ENCODE results near the gene CACNB2.

The CACNB2 gene

DNA sequence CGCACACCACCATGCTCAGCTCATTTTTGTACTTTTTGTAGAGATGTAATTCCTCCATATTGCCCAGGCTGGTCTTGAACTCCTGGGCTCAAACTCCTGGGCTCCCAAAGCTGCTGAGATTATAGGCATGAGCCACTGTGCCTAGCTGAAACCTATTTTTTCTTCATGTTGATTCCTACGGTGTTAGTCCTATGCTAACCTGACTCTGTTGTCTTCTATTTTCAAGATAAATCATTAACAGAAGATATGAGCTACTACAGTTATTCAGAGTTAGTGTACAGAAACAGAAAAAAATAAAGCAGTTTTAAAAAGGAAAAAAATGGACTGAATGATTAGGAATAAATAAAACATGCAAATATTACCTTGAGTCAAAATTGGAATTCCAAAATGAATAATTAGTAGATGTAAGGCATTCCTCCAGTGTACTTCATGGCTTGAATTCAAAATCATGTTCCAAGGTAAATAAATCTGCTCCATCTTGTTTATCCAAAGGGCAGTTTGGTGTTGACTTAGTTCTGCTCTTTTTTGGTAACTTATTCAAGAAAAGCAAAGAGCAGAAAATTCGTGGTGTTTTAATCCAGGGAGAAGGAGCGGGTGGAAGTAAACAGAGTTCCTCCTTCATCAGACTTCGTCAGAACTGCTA lies 185.8 kb downstream of the CACNB2 start:
- DNase-seq (ENCODE audit: low read depth), result peak; percentile 7
- TF ChIP-seq, protein P1, sequence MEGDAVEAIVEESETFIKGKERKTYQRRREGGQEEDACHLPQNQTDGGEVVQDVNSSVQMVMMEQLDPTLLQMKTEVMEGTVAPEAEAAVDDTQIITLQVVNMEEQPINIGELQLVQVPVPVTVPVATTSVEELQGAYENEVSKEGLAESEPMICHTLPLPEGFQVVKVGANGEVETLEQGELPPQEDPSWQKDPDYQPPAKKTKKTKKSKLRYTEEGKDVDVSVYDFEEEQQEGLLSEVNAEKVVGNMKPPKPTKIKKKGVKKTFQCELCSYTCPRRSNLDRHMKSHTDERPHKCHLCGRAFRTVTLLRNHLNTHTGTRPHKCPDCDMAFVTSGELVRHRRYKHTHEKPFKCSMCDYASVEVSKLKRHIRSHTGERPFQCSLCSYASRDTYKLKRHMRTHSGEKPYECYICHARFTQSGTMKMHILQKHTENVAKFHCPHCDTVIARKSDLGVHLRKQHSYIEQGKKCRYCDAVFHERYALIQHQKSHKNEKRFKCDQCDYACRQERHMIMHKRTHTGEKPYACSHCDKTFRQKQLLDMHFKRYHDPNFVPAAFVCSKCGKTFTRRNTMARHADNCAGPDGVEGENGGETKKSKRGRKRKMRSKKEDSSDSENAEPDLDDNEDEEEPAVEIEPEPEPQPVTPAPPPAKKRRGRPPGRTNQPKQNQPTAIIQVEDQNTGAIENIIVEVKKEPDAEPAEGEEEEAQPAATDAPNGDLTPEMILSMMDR (conservative IDR thresholded peaks at IDR 0.05; ENCODE audit: low read depth, low read length), result no peak
- no peak overlapping the region for H3K4me3 ChIP-seq (ENCODE audit: low read depth, low read length)

DNA sequence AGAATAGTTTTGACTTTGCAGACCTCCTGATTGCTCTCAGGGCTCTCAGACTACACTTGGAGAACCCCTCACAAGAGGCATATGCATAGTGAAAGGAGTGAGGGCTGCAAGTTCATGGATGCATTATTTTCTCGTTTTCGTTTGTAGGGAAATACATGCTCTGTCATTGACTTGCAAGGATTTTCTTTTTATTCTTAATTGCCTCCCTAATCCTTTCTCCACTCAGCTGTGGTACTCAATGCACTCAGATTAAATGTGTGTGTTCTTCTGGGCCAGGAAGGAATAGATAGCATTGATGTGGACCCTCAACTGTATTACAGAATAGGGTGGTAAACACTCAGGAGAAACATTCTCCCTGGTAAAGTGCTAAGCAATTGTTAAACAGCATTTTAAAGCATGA lies 188.7 kb downstream of the CACNB2 start:
- no peak for DNase-seq (ENCODE audit: low read depth)
- TF ChIP-seq, protein P1 (conservative IDR thresholded peaks at IDR 0.05; ENCODE audit: low read depth, low read length), result no peak
- no peak overlapping the region for H3K4me3 ChIP-seq (ENCODE audit: low read depth, low read length)

DNA sequence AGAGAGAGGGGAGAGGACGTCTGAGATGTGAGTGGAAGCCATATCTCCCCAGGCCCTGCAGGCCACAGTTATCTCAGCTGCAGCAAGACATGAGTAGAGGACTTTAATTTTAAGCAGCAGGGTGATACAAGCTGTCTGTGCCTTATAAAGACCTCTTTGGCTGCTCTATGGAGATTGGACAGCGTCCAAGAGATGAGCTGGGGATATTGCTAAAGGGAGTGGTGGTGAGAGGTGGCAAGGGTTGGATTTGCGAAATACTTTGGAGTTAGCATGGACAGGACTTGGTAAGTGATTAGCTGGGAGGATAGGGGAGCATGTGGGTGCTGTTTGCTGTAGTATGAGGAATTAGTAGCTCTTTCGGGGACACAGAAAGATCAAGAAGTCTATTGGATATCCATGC lies 191.8 kb downstream of the CACNB2 start:
- no peak overlapping the region for H3K4me3 ChIP-seq (ENCODE audit: low read depth, low read length)
- TF ChIP-seq, protein P1 (conservative IDR thresholded peaks at IDR 0.05; ENCODE audit: low read depth, low read length), result no peak

DNA sequence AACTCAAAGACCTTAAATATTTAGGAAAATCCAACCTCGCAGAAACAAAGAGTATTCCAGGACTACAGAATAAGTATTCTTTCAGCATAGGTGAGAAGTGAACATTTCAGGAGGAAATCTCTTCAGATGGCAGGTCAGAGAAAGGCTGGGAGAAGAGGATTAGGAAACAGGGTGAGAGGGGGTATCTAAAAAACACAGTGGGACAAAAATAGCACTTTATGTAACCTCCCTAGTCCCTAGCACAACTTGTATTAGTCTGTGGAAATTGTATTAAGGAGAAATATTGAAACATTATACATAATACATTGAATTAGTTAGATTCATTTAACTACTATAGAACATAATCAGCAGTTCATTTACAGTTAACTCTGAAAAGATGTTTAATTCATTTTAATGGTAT lies 192.3 kb downstream of the CACNB2 start:
- no peak for DNase-seq (ENCODE audit: low read depth)
- TF ChIP-seq, protein P1 (conservative IDR thresholded peaks at IDR 0.05; ENCODE audit: low read depth, low read length), result no peak
- H3K4me3 ChIP-seq (ENCODE audit: low read depth, low read length), result no peak overlapping the region

More for the DNA sequence above, 191.8 kb downstream of the CACNB2 start:
- peak; percentile 10 for DNase-seq (ENCODE audit: low read depth)

DNA sequence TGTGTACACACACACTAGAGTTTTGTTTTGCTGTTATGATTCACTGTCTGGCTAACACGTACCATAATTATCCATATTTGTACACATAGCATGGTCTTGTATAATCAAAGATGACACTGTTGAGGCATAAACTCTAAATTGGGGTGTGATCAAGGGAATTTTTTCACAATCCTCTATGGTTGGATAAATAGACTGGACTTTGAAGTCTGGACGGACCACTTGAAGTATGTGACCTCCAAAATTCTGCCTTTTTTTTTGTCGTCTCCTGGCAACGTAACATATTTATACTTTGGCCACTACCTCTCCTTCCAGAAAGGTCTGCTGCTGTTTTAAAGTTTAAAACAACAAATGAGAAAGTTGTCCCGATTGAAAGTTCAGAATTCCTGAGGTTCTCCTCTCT lies 193.4 kb downstream of the CACNB2 start:
- TF ChIP-seq, protein P1 (conservative IDR thresholded peaks at IDR 0.05; ENCODE audit: low read depth, low read length), result no peak
- no peak overlapping the region for H3K4me3 ChIP-seq (ENCODE audit: low read depth, low read length)
- peak; percentile 11 for DNase-seq (ENCODE audit: low read depth)

DNA sequence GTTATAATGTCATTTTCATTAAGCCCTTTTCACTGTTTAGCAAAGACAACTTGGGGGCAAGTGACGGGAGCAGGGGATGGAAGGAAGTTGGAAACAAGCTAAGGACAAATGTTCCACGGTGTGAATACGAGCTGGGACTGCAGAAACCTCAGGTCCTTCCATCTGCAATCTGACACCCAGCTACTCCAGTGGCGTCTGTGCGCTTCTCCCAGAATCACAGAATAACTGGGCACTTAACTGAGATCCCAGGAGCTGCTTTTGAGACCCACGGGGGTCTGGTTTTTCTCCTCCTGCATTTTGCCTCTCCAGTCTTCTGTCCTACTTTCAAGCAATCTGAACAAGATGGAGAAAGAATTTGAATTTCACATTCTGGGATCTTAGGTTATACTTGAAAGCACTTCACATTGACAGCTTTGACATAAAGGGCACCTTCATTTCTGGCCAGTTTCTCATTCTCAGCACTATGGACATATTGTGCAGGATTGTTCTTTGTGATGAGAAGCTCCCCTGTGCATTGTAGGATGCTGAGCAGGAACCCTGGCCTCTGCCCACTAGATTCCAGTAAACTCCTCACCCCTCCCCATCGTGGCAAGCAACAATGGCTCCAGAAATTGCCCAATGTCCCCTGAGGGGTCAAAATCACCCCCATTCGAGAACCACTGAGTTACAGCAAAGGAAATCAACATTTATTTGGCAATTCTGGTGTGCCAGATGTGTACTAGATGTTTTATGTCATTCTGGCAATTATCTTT lies 194.1 kb downstream of the CACNB2 start:
- H3K4me3 ChIP-seq (ENCODE audit: low read depth, low read length), result peak overlapping the region; percentile 12
- peak; percentile 16 for DNase-seq (ENCODE audit: low read depth)
- TF ChIP-seq, protein P1 (conservative IDR thresholded peaks at IDR 0.05; ENCODE audit: low read depth, low read length), result no peak
